ENCODE data around the gene FMN1. TPM values are rescaled to one million over a fixed set of nuclear protein-coding genes. Genes with fewer than 3 reads are reported as not detected.

Gene FMN1
- total and polyA plus RNA-seq, 2 of the 13 experiments (the other 11 are each of a cell fraction or from before 2014, with no cell fraction given), result 0.20 to 0.60 TPM

- ATAC-seq (no peak), DNase-seq (ENCODE audit: low spot score) (no peak), FAIRE-seq (no peak)
- Histone ChIP-seq H3K27me3 (ENCODE audit: control insufficient read depth in 1 of 2, insufficient read depth in 2 of 2, low read length in 2 of 2) (no peaks in the 10 kb centered on the region; a peak in 1 of 5 replicates), H3K27ac (ENCODE audit: extremely low read length, insufficient read depth, low read length) (no peak overlapping the region), H3K79me2 (ENCODE audit: insufficient read depth, low read length) (no peaks in the 10 kb centered on the region), H3K4me2 (ENCODE audit: low read depth, low read length) (no peak overlapping the region), H3K9ac (ENCODE audit: insufficient read depth, low read depth, low read length) (no peak overlapping the region), H3K9me3 (ENCODE audit: low read length) (no peaks in the 10 kb centered on the region), H4K20me1 (ENCODE audit: insufficient read depth, low read length) (no peaks in the 10 kb centered on the region), H2AFZ (ENCODE audit: low read length) (no peak overlapping the region), H3K4me3 (replicated peaks in 1 of 3; ENCODE audit: insufficient read depth in 1 of 3, low read depth in 2 of 3, low read length in 3 of 3) (no peak overlapping the region), H3K4me1 (ENCODE audit: insufficient read depth, low read length) (no peaks in the 10 kb centered on the region), H3K36me3 (replicated peaks in 1 of 2; ENCODE audit: control insufficient read depth in 1 of 2, insufficient read depth in 2 of 2, low read length in 2 of 2) (no peaks in the 10 kb centered on the region)
- WGBS (ENCODE audit: low lambda C conversion rate), result 75% methylated on average over 8 of the region's 8 CpGs
- in situ Hi-C loops (cut with HindIII; ENCODE audit: extremely low pct_ligation_motif_present, low pct_unique_long_range_greater_than_20kb) (no loop called here), intact Hi-C loops (cut with micrococcal nuclease; ENCODE audit: unreplicated experiment) (no loop called here)
- TF ChIP-seq BRCA1 (CRISPR knock-in tag; IDR thresholded peaks at IDR 0.05) (no peak), TBX2 (CRISPR knock-in tag; IDR thresholded peaks at IDR 0.05; ENCODE audit: borderline replicate concordance) (no peak), SETDB1 (CRISPR knock-in tag; IDR thresholded peaks at IDR 0.05; ENCODE audit: borderline replicate concordance) (no peak), FOXK2 (IDR thresholded peaks at IDR 0.05) (no peak)
- ChIA-PET POLR2A (no interaction called here), CTCF (ENCODE audit: low intra/inter-chr PET ratio, low total read pairs) (no interaction called here)
- BruUV-seq (replicated peaks), result no TSS peak
These were observed 136.7 kb downstream of the FMN1 start for GRCh38 chr15:33057845-33058244.

GRCh38 chr15:33055962-33056361, 138.6 kb downstream of the FMN1 start:
- intact Hi-C loops (cut with micrococcal nuclease; ENCODE audit: unreplicated experiment) (no loop called here), in situ Hi-C loops (cut with HindIII; ENCODE audit: extremely low pct_ligation_motif_present, low pct_unique_long_range_greater_than_20kb) (no loop called here)
- Histone ChIP-seq H4K20me1 (ENCODE audit: insufficient read depth, low read length) (no peaks in the 10 kb centered on the region), H3K27me3 (ENCODE audit: control insufficient read depth in 1 of 2, insufficient read depth in 2 of 2, low read length in 2 of 2) (no peaks in the 10 kb centered on the region; a peak in 1 of 5 replicates), H3K9me3 (ENCODE audit: low read length) (0 out of 2 replicates have a peak, but pooled peaks cover under 1% of the 10 kb centered on the region), H3K4me1 (ENCODE audit: insufficient read depth, low read length) (no peaks in the 10 kb centered on the region), H3K9ac (ENCODE audit: insufficient read depth, low read depth, low read length) (no peak overlapping the region), H3K36me3 (replicated peaks in 1 of 2; ENCODE audit: control insufficient read depth in 1 of 2, insufficient read depth in 2 of 2, low read length in 2 of 2) (no peaks in the 10 kb centered on the region), H2AFZ (ENCODE audit: low read length) (no peak overlapping the region), H3K27ac (ENCODE audit: extremely low read length, insufficient read depth, low read length) (no peak overlapping the region), H3K4me3 (replicated peaks in 1 of 3; ENCODE audit: insufficient read depth in 1 of 3, low read depth in 2 of 3, low read length in 3 of 3) (no peak overlapping the region), H3K79me2 (ENCODE audit: insufficient read depth, low read length) (no peaks in the 10 kb centered on the region), H3K4me2 (ENCODE audit: low read depth, low read length) (no peak overlapping the region)
- TF ChIP-seq ZNF792 (CRISPR knock-in tag; IDR thresholded peaks at IDR 0.05) (no peak), ZMAT5 (CRISPR knock-in tag; IDR thresholded peaks at IDR 0.05; ENCODE audit: borderline replicate concordance, low read depth) (no peak), ZNF777 (CRISPR knock-in tag; IDR thresholded peaks at IDR 0.05) (no peak)
- FAIRE-seq (no peak), ATAC-seq (no peak), DNase-seq (ENCODE audit: low spot score) (no peak)
- ChIA-PET CTCF (ENCODE audit: low intra/inter-chr PET ratio, low total read pairs) (no interaction called here), POLR2A (no interaction called here)
- 36% methylated on average over 2 of the region's 2 CpGs for WGBS (ENCODE audit: low lambda C conversion rate)
- no TSS peak for BruUV-seq (replicated peaks)

All from HepG2 (cell line).